IPS-15b (cell line): ENCODE results near the gene GRAMD2A.

Source experiments
- H3K27me3 ChIP-seq: one replicate; pipeline ENCODE4 v1.6.1; 2013; ENCODE audit warnings: low read length; ENCODE audit not compliant: control insufficient read depth, insufficient read depth
- H3K36me3 ChIP-seq: one replicate; pipeline ENCODE4 v1.6.1; 2013; ENCODE audit warnings: low read length; ENCODE audit not compliant: control insufficient read depth, insufficient read depth
- H3K4me1 ChIP-seq: one replicate; pipeline ENCODE4 v1.6.1; 2013; ENCODE audit warnings: mild to moderate bottlenecking, low read length; ENCODE audit not compliant: control insufficient read depth, insufficient read depth
- H3K4me3 ChIP-seq: one replicate; pipeline ENCODE4 v1.5.1; 2013; ENCODE audit warnings: low read depth, low read length
- H3K9ac ChIP-seq: one replicate; pipeline ENCODE4 v1.6.1; 2013; ENCODE audit warnings: low read depth, mild to moderate bottlenecking, low read length
- H3K9me3 ChIP-seq: one replicate; pipeline ENCODE4 v1.6.1; 2013; ENCODE audit warnings: mild to moderate bottlenecking, low read length; ENCODE audit not compliant: control insufficient read depth, insufficient read depth

GRAMD2A gene

DNA sequence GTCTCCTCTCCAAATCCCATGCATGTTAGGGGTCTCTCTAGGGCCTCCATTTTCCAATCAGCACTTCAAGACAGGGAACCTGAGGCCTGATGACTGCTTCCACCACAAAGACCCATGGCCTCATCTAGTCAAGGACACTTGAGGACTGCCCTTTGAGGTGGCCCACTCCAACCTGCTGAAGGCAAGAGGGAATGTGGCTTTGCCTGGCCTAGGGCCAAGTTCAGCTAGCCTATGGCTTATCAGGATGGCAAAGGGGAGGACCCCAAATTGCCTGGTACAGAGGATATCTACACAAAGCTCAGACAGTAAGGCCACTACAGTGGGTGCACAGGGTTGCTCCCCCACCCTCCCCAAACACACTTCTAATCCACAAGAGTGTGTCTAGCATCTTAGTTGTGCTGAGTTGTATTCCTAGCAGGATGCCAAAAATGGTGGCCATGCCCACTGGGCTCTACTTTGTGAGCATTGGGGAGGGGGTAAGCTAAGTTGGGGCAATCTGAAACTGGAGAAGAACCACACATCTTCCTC is 10.0 kb upstream of the GRAMD2A start:
- Histone ChIP-seq H3K9ac (no peak overlapping the region), H3K4me3 (no peak overlapping the region), H3K36me3 (peaks cover 93% of the 10 kb centered on the region), H3K27me3 (no peaks in the 10 kb centered on the region), H3K9me3 (no peaks in the 10 kb centered on the region), H3K4me1 (no peaks in the 10 kb centered on the region)

DNA sequence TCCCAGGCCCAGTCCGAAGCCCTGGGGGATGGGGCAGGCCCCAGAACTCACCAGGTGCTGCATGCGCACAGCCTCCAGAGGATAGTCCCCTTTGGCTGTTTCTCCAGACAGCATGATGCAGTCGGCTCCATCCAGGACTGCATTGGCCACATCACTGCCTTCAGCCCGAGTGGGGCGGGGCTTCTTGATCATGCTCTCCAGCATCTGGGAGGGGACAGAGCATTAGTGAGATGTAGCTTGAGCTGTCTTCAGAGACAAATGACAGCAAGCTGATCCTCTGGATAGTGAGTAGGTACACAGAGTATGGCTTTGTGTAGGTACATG is 9.1 kb upstream of the GRAMD2A start:
- H3K4me3 ChIP-seq: no peak overlapping the region
- no peaks in the 10 kb centered on the region for H3K4me1 ChIP-seq
- H3K9ac ChIP-seq: no peak overlapping the region
- no peaks in the 10 kb centered on the region for H3K9me3 ChIP-seq
- H3K36me3 ChIP-seq: peaks cover 93% of the 10 kb centered on the region
- H3K27me3 ChIP-seq: no peaks in the 10 kb centered on the region

GRCh38 chr15:72205896-72206676 is 8.5 kb upstream of the GRAMD2A start:
- Histone ChIP-seq H3K4me3 (no peak overlapping the region), H3K9me3 (no peaks in the 10 kb centered on the region), H3K4me1 (no peaks in the 10 kb centered on the region), H3K36me3 (peaks cover 93% of the 10 kb centered on the region), H3K27me3 (no peaks in the 10 kb centered on the region), H3K9ac (no peak overlapping the region)

GRCh38 chr15:72205273-72205672 is 7.7 kb upstream of the GRAMD2A start:
- Histone ChIP-seq H3K9me3 (no peaks in the 10 kb centered on the region), H3K9ac (no peak overlapping the region), H3K27me3 (no peaks in the 10 kb centered on the region), H3K4me3 (no peak overlapping the region), H3K36me3 (peaks cover 94% of the 10 kb centered on the region), H3K4me1 (no peaks in the 10 kb centered on the region)

DNA sequence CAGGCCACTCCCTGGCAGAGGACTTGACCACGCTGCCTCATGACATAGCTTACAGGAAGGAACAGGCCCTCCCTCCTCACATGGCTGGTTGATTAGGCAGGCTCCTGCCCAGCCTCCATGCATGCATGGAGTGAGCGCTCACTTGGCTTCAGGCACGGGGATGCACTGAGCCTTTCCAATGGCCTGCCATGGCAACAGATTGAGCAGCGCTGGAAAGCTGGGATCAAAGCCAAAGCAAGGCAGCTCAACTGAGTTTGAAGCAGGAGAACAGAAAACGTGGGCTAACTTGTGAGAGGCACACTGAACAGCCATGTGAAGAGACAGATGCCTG is 5.9 kb upstream of the GRAMD2A start:
- peaks cover 94% of the 10 kb centered on the region for H3K36me3 ChIP-seq
- no peak overlapping the region for H3K9ac ChIP-seq
- no peaks in the 10 kb centered on the region for H3K4me1 ChIP-seq
- H3K27me3 ChIP-seq: no peaks in the 10 kb centered on the region
- H3K4me3 ChIP-seq: no peak overlapping the region
- no peaks in the 10 kb centered on the region for H3K9me3 ChIP-seq

- no peaks in the 10 kb centered on the region for H3K9me3 ChIP-seq
- H3K9ac ChIP-seq: no peak overlapping the region
- H3K27me3 ChIP-seq: no peaks in the 10 kb centered on the region
- H3K4me1 ChIP-seq: no peaks in the 10 kb centered on the region
- H3K4me3 ChIP-seq: no peak overlapping the region
- peaks cover 90% of the 10 kb centered on the region for H3K36me3 ChIP-seq
Measured at GRCh38 chr15:72202801-72203506, 5.4 kb upstream of the GRAMD2A start.

DNA sequence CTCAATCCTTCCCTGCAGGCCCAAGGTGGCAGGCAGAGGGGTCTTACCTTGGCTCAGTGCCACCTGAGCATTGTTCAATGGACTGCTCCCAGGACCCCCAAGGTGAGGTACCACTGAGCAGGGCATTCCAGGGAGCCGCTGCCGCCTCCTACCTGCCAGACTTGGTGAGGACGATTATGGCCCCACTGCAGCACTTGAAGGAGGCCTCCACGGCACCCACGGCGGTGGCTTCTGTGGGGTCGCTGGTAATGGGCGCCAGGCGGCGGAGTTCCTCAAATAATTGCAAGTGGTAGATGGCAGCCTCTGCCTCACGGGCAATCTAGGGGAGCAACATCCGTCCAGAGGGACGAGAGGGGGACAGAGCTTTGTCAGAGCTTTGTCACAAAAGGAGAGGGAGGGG is 4.7 kb upstream of the GRAMD2A start:
- H3K27me3 ChIP-seq: no peaks in the 10 kb centered on the region
- peaks cover 83% of the 10 kb centered on the region for H3K36me3 ChIP-seq
- H3K9me3 ChIP-seq: no peaks in the 10 kb centered on the region
- H3K9ac ChIP-seq: no peak overlapping the region
- no peaks in the 10 kb centered on the region for H3K4me1 ChIP-seq
- H3K4me3 ChIP-seq: no peak overlapping the region

DNA sequence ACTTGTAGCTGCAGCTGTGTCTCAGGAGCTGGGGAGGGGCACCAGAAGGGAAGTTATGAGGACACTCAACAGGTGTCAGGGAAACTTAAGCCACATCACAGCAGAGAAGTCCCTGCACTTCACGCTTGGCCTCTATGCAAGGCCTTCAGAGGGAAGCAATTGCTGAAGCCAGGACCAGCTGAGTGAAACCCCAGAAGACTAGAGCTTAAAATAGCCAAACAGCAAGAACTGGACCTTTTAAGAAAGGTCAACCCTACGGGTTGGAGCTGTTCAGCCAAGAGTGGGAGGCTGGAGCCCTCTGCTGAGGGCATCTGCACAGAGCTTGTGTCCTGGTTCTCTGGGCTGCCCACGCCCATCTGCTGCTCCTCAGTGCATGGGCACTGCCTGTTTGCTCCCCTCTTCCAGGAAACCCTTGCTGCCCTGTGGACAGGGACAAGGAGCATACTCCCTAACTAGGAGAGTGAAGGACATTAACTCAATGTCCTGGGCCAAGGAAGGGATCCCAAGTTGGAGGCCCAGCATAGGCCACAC is 3.9 kb upstream of the GRAMD2A start:
- H3K4me1 ChIP-seq: no peaks in the 10 kb centered on the region
- no peak overlapping the region for H3K4me3 ChIP-seq
- H3K9me3 ChIP-seq: no peaks in the 10 kb centered on the region
- H3K27me3 ChIP-seq: peaks cover 8% of the 10 kb centered on the region
- H3K9ac ChIP-seq: no peak overlapping the region
- peaks cover 75% of the 10 kb centered on the region for H3K36me3 ChIP-seq

DNA sequence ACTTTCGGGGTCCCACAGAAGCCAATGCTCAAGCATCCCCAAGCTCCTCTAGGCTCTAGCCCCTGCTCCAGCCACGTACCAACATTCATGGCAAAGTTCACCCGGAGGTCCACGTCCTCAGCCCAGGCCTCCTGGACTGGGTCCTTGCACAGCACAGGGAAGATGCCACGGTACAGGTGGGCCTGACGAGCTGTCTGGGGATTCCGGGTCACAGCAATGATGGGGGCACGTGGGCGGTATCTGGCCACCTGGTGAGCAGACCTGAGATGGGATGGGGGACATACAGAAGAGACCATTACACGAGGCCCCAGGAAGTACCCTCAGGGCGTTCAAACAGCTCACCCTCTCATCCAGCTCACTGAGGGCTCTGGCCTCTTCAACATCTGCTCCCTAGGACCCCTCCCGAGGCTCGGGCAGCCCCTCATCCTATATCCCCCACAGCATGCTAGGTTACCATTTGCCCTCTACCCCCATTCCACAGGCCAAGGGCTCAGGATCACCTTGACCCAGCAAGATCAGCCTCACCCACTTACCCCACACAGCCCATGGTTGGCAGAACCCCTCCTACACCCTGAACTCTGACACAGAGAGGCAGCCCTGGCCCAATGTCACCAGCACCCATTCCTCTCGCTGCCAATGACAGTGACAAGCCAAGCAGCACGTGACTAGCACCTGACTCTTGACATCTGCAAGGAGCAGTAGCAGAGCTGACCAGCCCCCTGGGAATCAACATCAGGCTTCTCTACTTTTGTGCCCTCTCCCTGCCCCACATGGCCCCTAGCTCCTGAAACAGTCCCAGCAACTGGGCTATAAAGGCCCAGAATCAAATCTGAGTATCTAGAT is 3.0 kb upstream of the GRAMD2A start:
- H3K9ac ChIP-seq: no peak overlapping the region
- H3K4me3 ChIP-seq: no peak overlapping the region
- H3K36me3 ChIP-seq: peaks cover 66% of the 10 kb centered on the region

DNA sequence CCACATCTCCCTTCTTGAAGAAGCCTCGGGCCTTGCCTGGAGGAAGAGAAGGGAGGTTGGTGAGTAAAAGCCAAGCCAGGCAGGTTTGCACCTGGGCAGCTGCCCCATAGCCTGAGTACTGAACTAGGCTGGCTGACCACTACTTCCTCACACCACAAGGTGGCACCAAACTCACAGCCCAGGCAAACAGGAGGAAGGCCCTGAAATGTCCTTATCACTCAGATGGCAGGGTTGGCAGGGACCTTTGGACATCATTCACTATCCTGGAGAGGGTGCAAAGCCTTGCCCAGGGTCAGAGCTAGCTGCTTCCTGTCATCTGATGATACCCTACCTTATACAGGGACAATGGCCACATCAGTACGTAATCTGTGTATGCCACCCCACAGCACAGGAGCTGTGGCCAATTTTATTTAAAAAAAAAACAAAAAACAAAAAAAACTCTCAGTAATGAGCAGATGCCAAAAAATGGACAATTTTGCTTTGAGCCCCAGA is 2.2 kb upstream of the GRAMD2A start:
- Histone ChIP-seq H3K9ac (no peak overlapping the region), H3K4me1 (no peaks in the 10 kb centered on the region), H3K27me3 (peaks cover 17% of the 10 kb centered on the region), H3K36me3 (peaks cover 60% of the 10 kb centered on the region), H3K4me3 (no peak overlapping the region), H3K9me3 (no peaks in the 10 kb centered on the region)

More for the DNA sequence above, 3.0 kb upstream of the GRAMD2A start:
- H3K9me3 ChIP-seq: no peaks in the 10 kb centered on the region
- no peaks in the 10 kb centered on the region for H3K4me1 ChIP-seq
- peaks cover 16% of the 10 kb centered on the region for H3K27me3 ChIP-seq

DNA sequence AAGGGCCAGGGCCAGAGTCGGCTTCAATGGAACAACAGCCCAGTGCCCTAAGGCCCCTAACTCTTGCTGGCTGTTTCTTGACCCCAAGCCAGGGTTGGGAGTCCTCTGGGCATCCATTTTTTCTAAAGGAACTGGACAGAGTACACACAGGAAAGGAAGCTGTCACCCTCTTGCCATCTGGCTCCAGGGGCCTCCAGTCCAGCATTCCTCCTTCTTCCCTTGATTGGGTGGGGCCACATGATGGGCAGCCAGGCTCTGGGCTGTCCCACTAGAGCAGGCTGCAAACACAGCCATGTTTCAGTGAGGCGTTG is 1.6 kb upstream of the GRAMD2A start:
- no peaks in the 10 kb centered on the region for H3K4me1 ChIP-seq
- peaks cover 17% of the 10 kb centered on the region for H3K27me3 ChIP-seq
- no peak overlapping the region for H3K9ac ChIP-seq
- H3K36me3 ChIP-seq: peaks cover 54% of the 10 kb centered on the region
- H3K9me3 ChIP-seq: no peaks in the 10 kb centered on the region
- H3K4me3 ChIP-seq: no peak overlapping the region
